B cell (primary cell): ENCODE measurements around the gene HAGH.

Experiments used
- CTCF ChIP-seq: fragments of 200-600 bp; IDR thresholded peaks from one replicate; pipeline ENCODE4 v1.8.0; 2022; ENCODE audit warnings: antibody characterized with exemption, mild to moderate bottlenecking
- EZH2 ChIP-seq: IDR thresholded peaks from 2 replicates; pipeline ENCODE4 v1.6.1; 2012; ENCODE audit warnings: borderline replicate concordance, low read depth, mild to moderate bottlenecking, moderate library complexity, low read length; ENCODE audit not compliant: insufficient read depth, poor library complexity, severe bottlenecking

- TF ChIP-seq CTCF (no peak), EZH2 (no peak)
Measured at GRCh38 chr16:1794221-1794871, 32.3 kb downstream of the HAGH start.
